ENCODE results near the gene LTA.
"Not testable (repeated sequence)": the region's sequence is repeated elsewhere in the genome, so short reads cannot be mapped to it uniquely, and the experiment has no call there.

The LTA gene

DNA sequence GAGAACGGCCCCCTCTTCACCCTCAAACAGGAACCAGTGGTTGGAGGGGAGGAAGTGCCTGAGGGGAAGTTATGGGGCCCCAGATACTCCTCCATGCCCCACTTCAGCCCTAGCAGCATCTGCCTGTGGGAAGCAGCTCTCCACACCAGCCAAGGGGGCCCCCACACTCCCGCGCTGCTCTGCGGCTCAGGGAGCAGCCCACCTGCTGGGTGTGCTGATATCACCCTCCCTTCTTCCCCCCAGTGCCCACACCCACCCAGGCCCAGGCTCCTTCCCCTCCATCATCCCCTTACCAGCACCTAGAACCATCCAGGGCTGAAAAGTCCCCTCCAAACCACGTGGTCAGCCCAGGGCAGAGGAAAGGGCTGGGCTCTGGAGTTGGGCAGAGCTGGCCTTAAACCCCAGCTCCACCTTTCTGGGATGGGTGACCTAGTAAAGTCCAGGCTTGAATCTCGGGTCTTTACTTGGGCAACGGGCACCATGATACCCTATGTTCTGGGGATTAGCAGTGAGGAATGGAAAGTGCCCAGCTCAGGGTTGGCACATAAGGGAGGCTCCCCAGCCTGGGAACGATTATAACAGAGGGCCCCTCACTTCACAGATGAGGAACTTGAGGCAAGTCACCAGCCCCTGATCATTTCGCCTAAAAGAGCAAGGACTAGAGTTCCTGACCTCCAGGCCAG lies 14.7 kb downstream of the LTA start:
- DNase-seq (ENCODE audit: low read depth in 2 of 2): no peak

DNA sequence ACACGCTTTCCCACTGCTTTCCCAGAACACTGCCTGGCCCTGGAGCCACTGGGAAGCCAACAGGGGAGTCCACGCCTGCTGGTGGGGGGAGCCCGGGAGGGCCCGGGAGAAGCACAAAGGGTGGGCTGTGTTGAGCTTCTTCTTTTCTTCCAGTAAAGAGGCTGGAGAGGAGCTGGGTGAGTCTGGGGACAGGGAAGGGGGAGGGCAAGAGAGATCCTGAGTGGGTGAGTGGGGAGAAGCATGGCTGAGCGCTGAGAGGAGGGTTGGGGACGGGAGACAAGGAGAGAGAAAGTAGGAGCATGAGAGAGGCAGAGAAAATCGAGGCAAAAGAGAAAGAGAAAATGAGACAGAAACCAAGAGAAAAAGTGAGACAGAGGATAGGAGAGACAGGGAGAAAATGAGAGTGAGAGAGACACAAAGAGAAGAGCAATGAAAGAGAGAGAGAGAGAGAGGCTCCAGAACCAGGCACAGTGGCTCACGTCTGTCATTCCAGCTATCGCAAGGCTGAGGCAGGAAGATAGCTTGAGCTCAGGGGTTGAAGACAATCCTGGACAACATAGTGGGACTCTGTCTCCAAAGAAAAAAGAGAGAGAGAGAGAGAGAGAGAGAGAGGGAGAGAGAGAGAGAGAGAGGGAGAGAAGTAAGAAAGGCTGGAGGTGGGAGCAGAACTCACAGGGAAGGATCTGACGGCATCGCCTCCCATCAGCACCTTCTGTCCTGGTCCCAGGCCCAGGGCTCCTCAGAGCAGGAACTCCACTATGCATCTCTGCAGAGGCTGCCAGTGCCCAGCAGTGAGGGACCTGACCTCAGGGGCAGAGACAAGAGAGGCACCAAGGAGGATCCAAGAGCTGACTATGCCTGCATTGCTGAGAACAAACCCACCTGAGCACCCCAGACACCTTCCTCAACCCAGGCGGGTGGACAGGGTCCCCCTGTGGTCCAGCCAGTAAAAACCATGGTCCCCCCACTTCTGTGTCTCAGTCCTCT lies 16.0 kb downstream of the LTA start:
- DNase-seq (ENCODE audit: low read depth in 2 of 2): no peak

DNA sequence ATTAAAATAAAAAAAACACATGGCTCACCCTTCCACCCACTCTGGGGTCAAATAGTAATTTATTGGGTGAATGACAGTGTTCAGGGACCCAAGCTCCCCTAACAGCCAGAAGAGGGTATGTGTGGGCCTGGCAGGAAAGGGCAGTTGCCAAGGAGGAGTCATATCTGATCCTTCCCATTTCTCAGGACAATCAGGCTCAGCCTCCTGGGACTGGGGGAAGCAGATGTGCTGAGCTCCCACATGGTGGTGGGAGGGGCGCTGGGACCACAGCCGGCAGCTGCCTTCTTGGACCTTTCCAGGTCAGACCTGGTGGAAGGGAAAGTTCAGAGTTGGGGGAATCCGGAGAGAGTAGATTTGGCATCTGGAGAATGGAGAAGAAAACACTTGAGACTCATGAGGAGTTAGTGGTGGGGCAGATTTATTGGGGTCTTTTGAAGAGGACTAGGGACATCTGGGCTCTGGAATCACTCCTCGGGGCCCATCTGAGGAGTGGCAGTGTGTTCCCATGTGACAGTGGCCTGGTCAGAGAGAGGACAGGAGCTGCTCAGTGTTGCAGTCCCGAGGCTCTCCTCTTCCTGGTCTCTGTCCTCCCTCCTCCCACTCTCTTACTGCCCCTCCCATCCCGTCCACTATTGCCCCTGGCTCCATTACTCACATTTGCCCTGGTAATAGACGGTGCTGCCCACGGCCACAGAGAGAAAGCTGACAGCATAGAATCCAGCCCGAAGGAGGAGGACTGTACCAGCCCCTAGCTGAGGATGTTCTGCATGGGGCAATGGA lies 17.0 kb downstream of the LTA start:
- DNase-seq (ENCODE audit: low read depth in 2 of 2): no peak

DNA sequence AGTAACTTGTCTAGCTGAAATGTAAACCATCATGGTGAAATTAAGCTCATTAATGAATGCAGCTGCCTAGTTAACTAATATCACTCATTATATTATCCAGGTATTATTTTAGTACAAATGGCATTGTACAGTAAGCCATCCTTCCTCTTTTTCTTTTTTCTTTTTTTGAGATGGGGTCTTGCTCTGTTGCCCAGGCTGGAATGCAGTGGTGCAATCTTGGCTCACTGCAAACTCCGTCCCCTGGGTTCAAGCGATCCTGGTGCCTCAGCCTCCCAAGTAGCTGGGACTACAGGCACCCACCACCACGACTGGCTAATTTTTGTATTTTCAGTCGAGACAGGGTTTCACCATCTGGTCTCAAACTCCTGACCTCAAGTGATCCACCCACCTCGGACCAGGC lies 18.6 kb downstream of the LTA start:
- not testable (repeated sequence) for DNase-seq (ENCODE audit: low read depth in 2 of 2)

DNA sequence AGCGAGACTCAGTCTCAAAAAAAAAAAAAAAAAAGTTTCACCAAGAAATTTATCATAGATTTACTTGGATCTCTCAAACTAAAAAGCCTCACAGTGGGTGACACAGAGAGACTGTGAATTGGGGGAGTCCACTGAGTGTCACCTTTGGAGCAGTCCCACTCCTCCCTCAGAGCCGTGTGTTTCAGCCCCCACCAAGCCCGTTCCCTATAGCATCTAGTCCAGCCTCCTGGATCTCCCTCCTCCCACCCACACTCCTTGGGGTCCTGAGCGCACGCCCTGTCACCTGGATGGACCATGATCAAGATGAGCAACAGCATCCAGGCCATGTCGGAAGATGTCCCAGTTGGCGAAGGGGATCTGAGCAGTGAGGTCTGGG lies 20.3 kb downstream of the LTA start:
- DNase-seq (ENCODE audit: low read depth in 2 of 2): no peak

DNA sequence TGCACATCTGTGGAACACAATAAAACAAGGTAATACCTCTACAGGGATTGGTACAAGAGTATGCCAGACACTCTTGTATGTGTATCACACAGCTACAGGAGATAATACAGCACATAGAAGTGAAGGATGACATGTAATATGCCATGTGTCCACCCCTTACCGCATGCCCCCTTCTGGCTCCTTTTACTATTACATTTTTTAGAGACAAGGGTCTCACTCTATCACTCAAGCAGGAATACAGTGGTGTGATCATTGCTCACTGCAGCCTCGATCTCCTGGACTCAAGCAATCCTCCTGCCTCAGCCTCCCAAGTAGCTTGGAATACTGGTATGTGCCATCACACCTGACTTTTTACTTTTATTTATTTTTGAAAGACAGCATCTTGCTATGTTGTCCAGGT lies 24.9 kb downstream of the LTA start:
- DNase-seq (ENCODE audit: low read depth in 2 of 2): no peak

DNA sequence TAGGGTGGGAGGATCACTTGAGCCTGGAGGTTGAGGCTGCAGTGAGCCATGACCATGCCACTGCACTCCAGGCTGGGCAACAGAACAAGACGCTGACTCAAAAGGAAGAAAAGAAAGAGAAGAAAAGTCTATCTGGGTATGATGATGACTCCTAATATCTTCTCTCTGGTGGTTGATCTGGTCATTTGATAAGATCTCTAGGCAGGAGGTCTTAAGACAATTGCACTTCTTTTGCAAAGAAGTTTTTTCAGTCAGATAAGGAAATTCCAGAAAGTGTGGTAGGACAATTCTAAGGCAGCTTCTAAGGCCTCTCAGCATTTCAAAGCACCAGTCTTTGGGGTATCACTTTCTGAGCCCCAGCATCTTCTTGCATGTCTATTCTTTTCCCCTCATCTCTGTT lies 35.2 kb downstream of the LTA start:
- DNase-seq (ENCODE audit: low read depth in 2 of 2): no peak

DNA sequence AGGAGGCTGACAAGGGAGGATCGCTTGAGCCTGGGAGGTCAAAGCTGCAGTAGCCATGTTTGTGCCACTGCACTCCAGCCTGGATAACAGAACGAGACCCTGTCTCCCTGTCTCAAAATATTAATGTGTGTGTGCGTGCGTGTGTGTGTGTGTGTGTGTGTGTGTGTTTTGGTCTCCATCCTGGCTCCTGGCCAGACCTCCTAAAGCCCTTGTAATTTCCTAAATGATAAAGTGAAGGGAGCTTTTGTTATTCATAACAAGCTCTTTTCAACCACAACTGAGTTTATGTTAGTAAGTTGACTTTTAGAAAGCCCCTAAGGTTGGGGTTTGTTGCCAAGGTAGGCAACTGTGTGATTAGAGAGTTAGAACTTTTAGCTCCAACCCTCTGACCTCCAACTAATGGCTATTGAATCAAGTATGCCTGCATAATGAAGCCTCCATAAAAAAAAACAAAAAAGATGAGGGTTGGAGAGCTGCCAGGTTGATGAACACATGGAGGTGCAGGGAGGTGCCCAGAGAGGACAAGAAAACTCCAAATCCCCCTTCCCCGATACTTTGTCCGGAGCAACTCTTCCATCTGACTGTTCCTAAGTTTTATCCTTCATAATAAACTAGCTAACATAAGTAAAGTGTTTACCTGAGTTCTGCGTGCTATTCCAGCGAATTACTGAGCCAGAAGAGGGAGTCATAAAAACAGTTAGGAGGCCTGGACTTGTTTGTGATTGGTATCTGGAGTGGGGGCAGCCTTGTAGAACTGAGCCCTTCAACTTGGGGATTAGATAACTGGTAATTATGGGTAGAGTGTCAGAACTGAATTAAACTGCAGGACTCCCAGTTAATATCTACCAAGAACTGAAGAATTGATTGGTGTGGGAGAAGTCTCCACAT lies 37.7 kb downstream of the LTA start:
- DNase-seq (ENCODE audit: low read depth in 2 of 2): no peak

DNA sequence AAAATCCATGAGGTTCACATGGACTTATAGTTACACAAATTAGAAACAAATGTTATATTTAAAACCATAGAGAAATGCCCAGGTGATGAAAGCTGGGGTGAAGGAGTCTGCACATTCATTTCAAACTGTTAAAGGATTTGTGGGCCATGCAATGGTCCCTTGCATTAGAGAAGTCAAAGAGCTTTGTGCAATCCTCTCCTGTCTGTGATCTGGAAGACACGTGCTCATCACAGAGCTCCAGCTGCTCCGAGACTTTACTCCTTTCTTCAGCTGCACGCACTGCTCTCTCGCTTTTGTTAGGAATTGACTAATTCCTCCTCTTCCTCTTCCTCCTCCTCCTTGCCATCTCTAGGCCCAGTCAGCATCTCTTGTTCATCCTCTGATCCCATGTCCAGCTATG lies 38.9 kb downstream of the LTA start:
- no peak for DNase-seq (ENCODE audit: low read depth in 2 of 2)

DNA sequence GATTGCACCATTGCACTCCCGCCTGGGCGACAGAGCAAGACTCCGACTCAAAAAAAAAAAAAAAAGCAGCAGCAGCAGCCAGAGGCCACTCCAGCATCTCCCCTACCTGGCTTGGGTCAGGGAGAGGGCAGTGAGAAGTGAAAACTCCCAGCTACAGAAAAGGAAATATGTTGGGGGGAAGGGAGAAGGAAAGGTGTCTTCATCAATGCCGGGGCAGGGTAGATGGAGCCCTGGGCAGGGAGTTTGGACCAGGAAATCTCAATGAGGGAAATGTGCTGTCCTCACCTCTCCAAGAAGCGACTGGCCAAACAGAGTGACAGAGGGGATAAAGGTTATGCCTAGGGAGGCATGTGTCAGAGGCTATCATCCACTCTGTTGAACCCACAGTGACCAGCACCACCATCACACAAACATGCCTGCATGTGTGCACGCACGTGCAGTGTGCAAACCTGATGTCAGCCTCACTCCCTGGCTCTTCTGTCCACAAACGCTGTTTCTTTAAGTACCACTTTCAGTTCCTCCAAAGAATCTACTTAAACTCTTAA lies 42.1 kb downstream of the LTA start:
- no peak for DNase-seq (ENCODE audit: low read depth in 2 of 2)

DNA sequence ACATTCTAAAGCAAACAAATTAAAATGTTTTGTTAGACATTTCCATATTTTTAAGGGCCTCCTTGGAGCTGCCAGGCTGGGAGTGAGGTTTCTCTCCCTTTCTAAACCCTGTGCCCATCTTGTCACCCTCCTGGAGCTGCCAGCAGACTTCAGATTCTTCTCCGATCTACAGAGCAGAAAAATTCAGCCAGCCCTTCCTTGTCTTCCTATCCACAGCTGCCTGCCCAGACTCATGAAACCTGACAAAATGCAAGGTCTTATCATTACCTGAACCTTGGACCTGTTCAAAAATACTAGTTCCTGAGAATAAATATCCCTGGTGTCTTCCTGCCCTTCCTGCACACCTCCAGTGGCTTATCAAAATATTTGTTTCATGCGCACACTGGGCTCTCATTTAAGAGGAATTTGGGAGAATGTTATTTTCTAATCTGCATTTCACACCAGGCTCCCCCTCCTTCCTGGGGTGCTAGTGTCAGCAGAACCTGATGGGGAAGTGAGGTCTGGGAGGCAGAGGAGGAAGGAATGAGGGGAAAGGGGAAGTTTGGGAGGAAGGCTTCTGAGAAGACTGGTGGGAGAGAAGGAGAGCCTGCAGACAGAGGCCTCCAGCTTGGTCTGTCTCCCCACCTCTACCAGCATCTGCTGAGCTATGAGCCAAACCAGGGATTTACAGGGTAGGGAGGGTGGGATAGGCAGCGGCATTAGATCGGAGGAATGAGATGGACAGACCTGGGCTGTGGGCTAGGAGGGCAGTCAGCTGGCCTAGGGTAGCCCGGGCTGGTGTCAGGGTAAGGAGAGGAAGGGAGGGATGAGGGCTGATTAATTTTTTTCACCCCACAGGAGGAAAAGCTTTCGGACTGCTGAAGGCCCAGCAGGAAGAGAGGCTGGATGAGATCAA lies 42.8 kb downstream of the LTA start, which contains the start of gene AIF1:
Gene AIF1 (plus strand): TSS at position 551 of the 895 bp plus-strand sequence. CDS start 96 bp downstream, at position 647.
- no peak for DNase-seq (ENCODE audit: low read depth in 2 of 2)

DNA sequence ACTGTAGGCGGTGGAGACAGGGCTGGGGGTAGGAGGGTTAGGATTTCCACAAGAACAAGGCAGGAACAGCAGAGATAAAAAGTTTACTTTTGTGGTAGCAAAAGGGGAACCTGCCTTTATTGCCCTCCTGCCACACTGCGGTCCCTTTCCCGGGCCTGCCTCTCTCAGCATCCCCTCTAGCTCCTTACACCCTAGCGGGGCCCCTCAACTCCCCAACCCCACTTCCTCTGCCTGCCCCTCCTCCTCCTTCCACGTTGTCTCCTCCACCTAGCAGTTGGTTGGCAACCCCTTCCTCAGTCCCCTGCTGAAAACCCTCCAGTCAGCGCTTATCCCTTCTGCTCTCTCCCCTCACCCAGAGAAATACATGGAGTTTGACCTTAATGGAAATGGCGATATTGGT lies 43.7 kb downstream of the LTA start:
- no peak for DNase-seq (ENCODE audit: low read depth in 2 of 2)

DNA sequence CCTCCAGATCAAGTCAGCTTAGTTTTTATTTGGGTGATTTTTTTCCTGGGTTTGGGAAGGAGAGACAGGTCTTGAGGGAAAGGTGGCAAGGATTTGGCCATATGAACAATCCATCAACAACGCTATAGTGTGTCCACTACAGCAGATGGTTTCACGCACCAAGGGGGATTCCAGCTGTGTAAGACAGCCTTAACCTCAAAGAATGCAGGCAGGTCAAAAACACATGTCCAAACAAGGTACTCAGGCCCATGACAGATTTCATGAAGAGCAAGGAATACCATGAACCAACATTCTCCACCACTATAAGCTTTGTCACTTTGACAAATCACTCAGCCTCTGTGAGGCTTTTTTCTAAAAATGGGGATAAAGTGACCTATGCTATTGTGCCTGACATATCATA lies 44.9 kb downstream of the LTA start:
- DNase-seq (ENCODE audit: low read depth in 2 of 2): no peak

DNA sequence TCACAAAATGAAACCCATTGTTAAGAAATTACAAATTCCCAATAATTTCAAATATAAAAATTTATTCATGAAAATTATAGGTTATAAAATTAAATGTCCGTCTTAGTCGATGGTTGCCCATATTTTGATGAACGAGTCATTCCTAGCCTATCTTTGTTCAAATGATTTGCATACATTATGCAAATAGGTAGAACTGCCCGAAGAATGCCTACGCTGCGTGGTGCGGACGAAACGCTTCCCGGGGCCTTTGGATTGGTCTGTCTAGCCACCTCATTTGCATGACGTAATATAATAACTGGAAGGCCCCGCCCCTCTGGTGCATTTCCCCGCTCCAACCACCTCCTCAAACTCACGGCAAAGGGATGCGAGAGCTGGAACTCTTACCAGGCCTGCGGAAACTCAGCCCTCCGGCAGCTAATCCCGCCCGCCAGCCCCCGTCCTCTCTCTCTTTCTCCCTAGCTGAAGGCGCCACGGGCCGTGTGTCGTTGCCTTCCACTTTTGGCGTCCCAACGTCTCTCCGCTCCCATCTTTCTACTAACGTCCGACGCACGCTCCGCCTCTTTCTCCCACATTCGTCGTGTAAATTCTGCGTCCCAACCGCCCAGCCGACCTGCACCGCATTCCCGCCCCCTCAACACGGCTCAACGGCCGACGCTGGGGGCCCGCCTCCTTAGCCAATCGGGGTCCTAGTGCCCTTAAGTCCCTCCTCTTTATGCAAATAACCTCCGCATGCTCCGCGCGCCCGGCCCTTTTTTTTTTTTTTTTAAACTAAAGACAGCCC lies 47.9 kb downstream of the LTA start:
- peak; percentile 92 to 94 for DNase-seq (ENCODE audit: low read depth in 2 of 2)

DNA sequence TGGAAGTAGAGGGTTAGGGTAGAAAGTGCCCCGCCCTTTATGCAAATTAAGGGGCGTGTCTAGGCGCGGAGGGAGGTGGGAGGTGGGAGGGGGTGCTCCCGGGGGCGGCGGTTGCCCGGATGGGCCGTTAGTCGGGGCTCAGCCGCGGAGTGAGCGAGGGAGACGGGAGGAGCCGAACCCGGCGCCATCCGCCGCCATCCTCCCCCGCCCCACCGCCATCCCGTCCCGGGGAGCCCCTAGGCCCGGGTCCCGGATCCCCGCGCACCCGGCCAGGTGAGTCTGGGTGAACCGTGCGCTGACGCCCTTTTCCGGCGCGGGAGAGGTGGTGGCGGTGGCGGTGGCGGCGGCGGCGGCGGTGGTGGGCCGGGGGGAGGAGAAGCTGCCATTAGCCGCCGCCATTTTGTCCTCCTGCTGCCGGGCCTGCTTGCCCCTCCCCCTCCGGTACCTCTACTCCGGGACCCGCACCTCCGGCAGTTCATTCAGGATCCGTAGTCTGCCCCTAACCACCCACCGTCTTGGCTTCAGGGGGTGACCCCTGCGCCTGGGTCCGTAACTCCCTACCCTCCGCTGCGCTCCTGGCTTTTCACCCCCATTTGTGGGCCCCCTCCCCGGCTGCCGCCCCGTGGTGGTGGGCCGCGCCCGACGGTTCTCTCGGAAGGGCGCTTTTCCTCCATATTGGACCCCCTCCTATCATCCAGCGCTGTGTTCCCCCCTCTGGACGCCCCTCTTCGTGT lies 48.7 kb downstream of the LTA start, which contains the start of gene PRRC2A:
Gene PRRC2A (plus strand): TSS at position 130 of the 734 bp plus-strand sequence. CDS start 2,075 bp downstream, outside the sequence.
- DNase-seq (ENCODE audit: low read depth in 2 of 2): peak; percentile 89 to 93

DNA sequence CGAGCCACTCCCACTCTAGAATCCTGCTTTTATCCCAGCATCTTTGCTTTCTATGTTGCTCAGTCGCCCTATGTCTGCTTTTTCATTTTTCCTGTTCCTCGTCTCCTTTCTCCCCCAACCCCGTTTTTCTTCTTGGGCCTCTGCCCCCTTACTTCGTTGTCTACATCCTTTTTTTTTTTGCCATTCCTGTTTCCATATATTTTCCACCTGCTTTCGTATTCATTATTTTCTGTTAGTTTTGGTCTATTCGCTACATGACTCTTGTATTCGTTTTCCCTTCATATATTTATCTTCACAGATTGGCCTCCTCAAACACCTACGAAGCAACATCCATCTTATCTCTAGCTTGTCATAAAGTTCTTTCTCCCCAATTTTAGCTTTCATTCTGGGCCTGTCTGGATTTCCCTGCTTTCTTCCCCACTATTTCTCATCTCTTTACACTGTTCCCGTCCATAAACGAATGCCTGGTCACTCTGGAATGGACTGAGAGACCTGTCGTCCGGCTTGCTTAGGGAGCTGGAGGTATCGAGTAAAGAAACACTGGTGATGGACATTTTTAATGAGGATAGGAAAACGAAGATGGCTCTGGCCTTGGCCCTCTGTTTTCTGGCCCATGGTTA lies 49.3 kb downstream of the LTA start:
- no peak for DNase-seq (ENCODE audit: low read depth in 2 of 2)

DNA sequence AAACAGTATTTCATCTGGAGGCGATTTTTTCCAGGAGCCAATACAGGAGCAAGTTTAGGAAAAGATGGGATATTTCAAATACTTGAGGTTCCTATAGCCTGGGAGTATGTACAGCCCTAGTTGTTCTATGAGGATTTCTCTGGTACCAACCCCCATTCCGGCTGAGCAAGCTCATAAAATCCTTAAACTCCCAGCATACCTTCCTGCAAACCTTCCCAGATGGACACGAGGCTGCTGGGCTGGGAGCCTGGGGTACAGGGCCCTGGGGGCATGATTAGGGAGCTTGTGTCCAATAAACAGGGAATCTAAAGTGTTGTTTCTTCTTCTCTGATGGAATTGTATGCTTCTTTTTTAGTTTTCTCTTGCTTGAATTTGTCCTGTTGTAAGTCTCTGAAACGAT lies 49.9 kb downstream of the LTA start:
- no peak for DNase-seq (ENCODE audit: low read depth in 2 of 2)

DNA sequence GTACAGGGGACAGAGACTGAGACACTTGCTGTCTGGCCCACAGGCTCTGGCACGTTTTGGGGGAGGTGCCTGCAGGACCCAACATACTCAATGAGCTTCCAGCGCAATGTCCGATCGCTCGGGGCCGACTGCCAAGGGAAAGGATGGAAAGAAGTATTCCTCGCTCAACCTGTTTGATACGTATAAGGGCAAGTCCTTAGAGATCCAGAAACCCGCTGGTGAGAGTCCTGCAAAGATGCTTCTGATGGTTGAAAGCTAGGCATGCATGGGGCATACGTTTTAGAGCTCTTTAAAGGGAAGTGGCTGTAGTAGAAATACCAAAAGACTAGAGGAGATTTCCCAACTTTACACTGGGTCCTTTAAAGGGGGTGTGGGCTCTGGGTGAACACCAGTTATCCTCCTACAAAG lies 50.6 kb downstream of the LTA start:
- DNase-seq (ENCODE audit: low read depth in 2 of 2): no peak
